Measurements from ENCODE around the gene FAR1.

FAR1 gene

GRCh38 chr11:13777341-13777985 lies 109.0 kb downstream of the FAR1 start:
- TF ChIP-seq CTCF (IDR thresholded peaks at IDR 0.05; ENCODE audit: low read depth, low read length, missing control alignments): no peak
- no peak for DNase-seq (ENCODE audit: extremely low read depth, low read depth)
- H3K4me3 ChIP-seq (replicated peaks; ENCODE audit: low read depth, low read length): no peak overlapping the region

- H3K4me3 ChIP-seq (replicated peaks; ENCODE audit: low read depth, low read length): no peak overlapping the region
- no peak for TF ChIP-seq CTCF (IDR thresholded peaks at IDR 0.05; ENCODE audit: low read depth, low read length, missing control alignments)
- DNase-seq (ENCODE audit: extremely low read depth, low read depth): no peak
Measured at GRCh38 chr11:13778345-13778744, 109.9 kb downstream of the FAR1 start.

- no peak for DNase-seq (ENCODE audit: extremely low read depth, low read depth)
- no peak for TF ChIP-seq CTCF (IDR thresholded peaks at IDR 0.05; ENCODE audit: low read depth, low read length, missing control alignments)
- H3K4me3 ChIP-seq (replicated peaks; ENCODE audit: low read depth, low read length): no peak overlapping the region
Measured at GRCh38 chr11:13781153-13781552, 112.7 kb downstream of the FAR1 start.
